Vagina (tissue), 2 donors: ENCODE measurements around the gene CELF4. TPM values are rescaled to one million over a fixed set of nuclear protein-coding genes. Genes with fewer than 3 reads are reported as not detected.
"Not testable (repeated sequence)": the region's sequence is repeated elsewhere in the genome, so short reads cannot be mapped to it uniquely, and the experiment has no call there.

Source experiments
- DNase-seq, 2 donors: peaks; one replicate each; pipeline ENCODE4 v3.0.0-alpha.2; 2017; ENCODE audit errors: extremely low spot score in 2 of 2
- H3K27ac ChIP-seq: fragments of 200-600 bp; sonication (generic); one replicate; pipeline ENCODE4 v1.5.1; 2019
- H3K27me3 ChIP-seq: fragments of 200-600 bp; sonication (generic); one replicate; pipeline ENCODE4 v1.5.1; 2019
- H3K36me3 ChIP-seq, 2 donors: fragments of 200-600 bp; sonication (generic); one replicate each; pipeline ENCODE4 v1.5.1; 2017 to 2019
- H3K4me1 ChIP-seq: fragments of 200-600 bp; sonication (generic); one replicate; pipeline ENCODE4 v1.5.1; 2019
- H3K4me3 ChIP-seq, 2 donors: fragments of 200-600 bp; sonication (generic); 1 replicate in 1 of 2; 2 replicates in 1 of 2; pipeline ENCODE4 v1.5.1; 2016 to 2019
- H3K9me3 ChIP-seq: fragments of 200-600 bp; sonication (generic); one replicate; pipeline ENCODE4 v1.5.1; 2019
- POLR2A ChIP-seq, 2 donors: fragments of 450-650 bp; IDR thresholded peaks; one replicate each; pipeline ENCODE4 v1.6.1; 2017; ENCODE audit warnings: antibody characterized with exemption in 2 of 2, mild to moderate bottlenecking in 2 of 2, moderate library complexity in 2 of 2
- POLR2AphosphoS5 ChIP-seq, 2 donors: sonication (generic); formaldehyde crosslinking; IDR thresholded peaks; one replicate each; pipeline ENCODE4 v1.9.0; 2017; ENCODE audit warnings: antibody characterized with exemption in 2 of 2, mild to moderate bottlenecking in 2 of 2, low read depth in 1 of 2; ENCODE audit not compliant: insufficient read depth in 1 of 2
- intact Hi-C: fragments of 100-400 bp; cut with DNase I; formaldehyde crosslinking; loops from one replicate; pipeline ENCODE4 v1.15.1; 2023
- total RNA-seq: library from RNA; depleted of rRNA; stranded (reverse); fragments of >200 nt; gene quantifications from one replicate; pipeline ENCODE4 v1.2.3, GENCODE V29; 2016
- TF ChIP-seq, protein P1 (sequence below), 3 experiments: fragments of 450-650 bp in 2 of 3; fragments of 200-600 bp in 1 of 3; sonication (generic) in 1 of 3; IDR thresholded peaks; one replicate each; pipeline ENCODE4 v1.5.1; 2017 to 2019; ENCODE audit warnings: antibody characterized with exemption in 3 of 3, mild to moderate bottlenecking in 2 of 3, moderate library complexity in 2 of 3

The CELF4 gene
- total RNA-seq, 1 donor from 2014 or later, result 2.2 TPM

- Histone ChIP-seq H3K4me3 (no peak overlapping the region), H3K9me3 (no peaks in the 10 kb centered on the region), H3K27ac (no peak overlapping the region), H3K36me3 (no peaks in the 10 kb centered on the region), H3K4me1 (no peaks in the 10 kb centered on the region), H3K27me3 (no peaks in the 10 kb centered on the region)
- TF ChIP-seq POLR2AphosphoS5 (IDR thresholded peaks at IDR 0.05; ENCODE audit: insufficient read depth in 1 of 2, low read depth in 1 of 2), result no peak
- TF ChIP-seq POLR2A (IDR thresholded peaks at IDR 0.05), result no peak
- TF ChIP-seq, protein P1, sequence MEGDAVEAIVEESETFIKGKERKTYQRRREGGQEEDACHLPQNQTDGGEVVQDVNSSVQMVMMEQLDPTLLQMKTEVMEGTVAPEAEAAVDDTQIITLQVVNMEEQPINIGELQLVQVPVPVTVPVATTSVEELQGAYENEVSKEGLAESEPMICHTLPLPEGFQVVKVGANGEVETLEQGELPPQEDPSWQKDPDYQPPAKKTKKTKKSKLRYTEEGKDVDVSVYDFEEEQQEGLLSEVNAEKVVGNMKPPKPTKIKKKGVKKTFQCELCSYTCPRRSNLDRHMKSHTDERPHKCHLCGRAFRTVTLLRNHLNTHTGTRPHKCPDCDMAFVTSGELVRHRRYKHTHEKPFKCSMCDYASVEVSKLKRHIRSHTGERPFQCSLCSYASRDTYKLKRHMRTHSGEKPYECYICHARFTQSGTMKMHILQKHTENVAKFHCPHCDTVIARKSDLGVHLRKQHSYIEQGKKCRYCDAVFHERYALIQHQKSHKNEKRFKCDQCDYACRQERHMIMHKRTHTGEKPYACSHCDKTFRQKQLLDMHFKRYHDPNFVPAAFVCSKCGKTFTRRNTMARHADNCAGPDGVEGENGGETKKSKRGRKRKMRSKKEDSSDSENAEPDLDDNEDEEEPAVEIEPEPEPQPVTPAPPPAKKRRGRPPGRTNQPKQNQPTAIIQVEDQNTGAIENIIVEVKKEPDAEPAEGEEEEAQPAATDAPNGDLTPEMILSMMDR (IDR thresholded peaks at IDR 0.05), result no peak
- intact Hi-C loops, result no loop called here
- DNase-seq, result no peak
These were observed 204.1 kb downstream of the CELF4 start for GRCh38 chr18:37361335-37362157.

DNA sequence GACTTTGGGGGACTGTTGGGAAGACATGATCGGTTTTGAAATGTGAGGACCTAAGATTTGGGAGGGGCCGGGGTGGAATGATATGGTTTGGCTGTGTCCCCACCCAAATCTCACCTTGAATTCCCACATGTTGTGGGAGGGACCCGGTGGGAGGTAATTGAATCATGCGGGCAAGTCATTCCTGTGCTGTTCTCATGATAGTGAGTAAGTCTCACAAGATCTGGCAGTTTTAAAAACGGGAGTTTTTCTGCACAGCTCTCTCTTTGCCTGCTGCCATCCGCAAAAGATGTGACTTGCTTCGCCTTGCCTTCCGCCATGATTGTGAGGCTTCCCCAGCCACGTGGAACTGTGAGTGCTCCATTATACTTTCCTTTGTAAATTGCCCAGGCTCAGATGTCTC, 207.5 kb downstream of the CELF4 start:
- H3K36me3 ChIP-seq, H3K4me1 ChIP-seq, DNase-seq, H3K27ac ChIP-seq, H3K9me3 ChIP-seq, H3K27me3 ChIP-seq, intact Hi-C loops, H3K4me3 ChIP-seq: not testable (repeated sequence)

DNA sequence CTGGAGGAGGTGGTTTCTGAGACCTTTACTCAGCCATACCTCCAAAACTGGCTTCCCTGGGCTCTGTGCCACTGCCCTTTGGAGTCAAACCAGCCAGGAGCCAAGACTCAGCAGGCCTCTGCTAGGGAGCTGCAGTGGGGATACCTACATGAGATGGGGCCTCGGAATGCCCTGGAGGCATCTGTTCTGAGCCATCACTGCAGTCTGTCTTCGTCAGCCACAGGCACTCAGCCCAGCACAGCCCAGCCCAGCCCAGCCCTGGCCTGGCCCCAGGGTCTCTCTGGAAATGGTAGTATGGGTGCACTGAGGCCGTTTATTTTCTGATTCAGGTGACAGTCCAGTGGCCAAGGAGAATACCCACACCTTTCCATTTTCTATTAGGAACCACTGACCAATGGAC, 209.8 kb downstream of the CELF4 start:
- no peaks in the 10 kb centered on the region for H3K36me3 ChIP-seq
- no peak overlapping the region for H3K4me3 ChIP-seq
- H3K27ac ChIP-seq, result no peak overlapping the region
- intact Hi-C loops, result no loop called here
- TF ChIP-seq POLR2AphosphoS5 (IDR thresholded peaks at IDR 0.05; ENCODE audit: insufficient read depth in 1 of 2, low read depth in 1 of 2) (no peak), POLR2A (IDR thresholded peaks at IDR 0.05) (no peak)
- TF ChIP-seq, protein P1 (IDR thresholded peaks at IDR 0.05), result no peak
- DNase-seq, result no peak
- no peaks in the 10 kb centered on the region for H3K9me3 ChIP-seq
- no peaks in the 10 kb centered on the region for H3K27me3 ChIP-seq
- H3K4me1 ChIP-seq, result no peaks in the 10 kb centered on the region

- no peak for DNase-seq
- TF ChIP-seq POLR2AphosphoS5 (IDR thresholded peaks at IDR 0.05; ENCODE audit: insufficient read depth in 1 of 2, low read depth in 1 of 2), result no peak
- no peak for TF ChIP-seq POLR2A (IDR thresholded peaks at IDR 0.05)
- TF ChIP-seq, protein P1 (IDR thresholded peaks at IDR 0.05), result no peak
These were observed 214.5 kb downstream of the CELF4 start for GRCh38 chr18:37351110-37351509.

GRCh38 chr18:37348729-37349128, 216.9 kb downstream of the CELF4 start:
- Histone ChIP-seq H3K4me1 (no peaks in the 10 kb centered on the region), H3K27ac (no peak overlapping the region), H3K27me3 (no peaks in the 10 kb centered on the region), H3K9me3 (no peaks in the 10 kb centered on the region), H3K36me3 (no peaks in the 10 kb centered on the region), H3K4me3 (no peak overlapping the region)
- intact Hi-C loops, result no loop called here
- no peak for DNase-seq
- TF ChIP-seq POLR2AphosphoS5 (IDR thresholded peaks at IDR 0.05; ENCODE audit: insufficient read depth in 1 of 2, low read depth in 1 of 2), result no peak
- TF ChIP-seq, protein P1 (IDR thresholded peaks at IDR 0.05), result no peak
- TF ChIP-seq POLR2A (IDR thresholded peaks at IDR 0.05), result no peak

More at GRCh38 chr18:37351110-37351509, 214.5 kb downstream of the CELF4 start:
- Histone ChIP-seq H3K4me3 (no peak overlapping the region), H3K4me1 (no peaks in the 10 kb centered on the region), H3K27ac (no peak overlapping the region), H3K9me3 (no peaks in the 10 kb centered on the region), H3K27me3 (no peaks in the 10 kb centered on the region), H3K36me3 (no peaks in the 10 kb centered on the region)
- intact Hi-C loops, result no loop called here
